ENCODE measurements around the gene FARS2. TPM values are rescaled to one million over a fixed set of nuclear protein-coding genes. Genes with fewer than 3 reads are reported as not detected.

FARS2 gene
- total and polyA plus RNA-seq, 12 donors: 7.6 to 22.4 (median 20.8) TPM

DNA sequence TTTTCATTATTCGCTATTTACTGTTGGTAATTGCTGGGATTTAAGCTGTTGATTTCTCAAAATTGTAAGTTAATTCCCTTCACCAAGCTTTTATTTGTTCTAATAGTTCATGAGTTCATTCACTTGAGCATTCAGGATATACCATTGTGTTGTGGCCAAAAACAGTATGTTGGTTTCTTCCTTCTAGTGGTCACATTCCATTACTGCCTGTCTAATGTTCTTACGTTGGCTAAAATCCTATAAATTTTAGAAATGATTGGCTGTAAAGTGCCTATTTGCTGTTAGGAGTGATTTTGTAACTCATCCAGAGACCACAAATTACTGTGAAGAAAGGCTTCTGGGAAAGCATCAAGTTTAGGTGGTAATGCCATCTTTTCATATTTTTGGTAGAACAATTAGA is 76.3 kb downstream of the FARS2 start:
- 89 to 95% methylated on average over 2 of the region's 2 CpGs for WGBS, 2 donors
- Histone ChIP-seq H3K27me3 (no peaks in the 10 kb centered on the region), H3K9me3 (no peaks in the 10 kb centered on the region), H3K4me3 (no peak overlapping the region), H3K36me3 (no peaks in the 10 kb centered on the region), H3K4me1 (peaks cover 0 to 22% (median 8%) of the 10 kb centered on the region in 9 donors), H3K27ac (no peak overlapping the region)
- TF ChIP-seq, protein P1, sequence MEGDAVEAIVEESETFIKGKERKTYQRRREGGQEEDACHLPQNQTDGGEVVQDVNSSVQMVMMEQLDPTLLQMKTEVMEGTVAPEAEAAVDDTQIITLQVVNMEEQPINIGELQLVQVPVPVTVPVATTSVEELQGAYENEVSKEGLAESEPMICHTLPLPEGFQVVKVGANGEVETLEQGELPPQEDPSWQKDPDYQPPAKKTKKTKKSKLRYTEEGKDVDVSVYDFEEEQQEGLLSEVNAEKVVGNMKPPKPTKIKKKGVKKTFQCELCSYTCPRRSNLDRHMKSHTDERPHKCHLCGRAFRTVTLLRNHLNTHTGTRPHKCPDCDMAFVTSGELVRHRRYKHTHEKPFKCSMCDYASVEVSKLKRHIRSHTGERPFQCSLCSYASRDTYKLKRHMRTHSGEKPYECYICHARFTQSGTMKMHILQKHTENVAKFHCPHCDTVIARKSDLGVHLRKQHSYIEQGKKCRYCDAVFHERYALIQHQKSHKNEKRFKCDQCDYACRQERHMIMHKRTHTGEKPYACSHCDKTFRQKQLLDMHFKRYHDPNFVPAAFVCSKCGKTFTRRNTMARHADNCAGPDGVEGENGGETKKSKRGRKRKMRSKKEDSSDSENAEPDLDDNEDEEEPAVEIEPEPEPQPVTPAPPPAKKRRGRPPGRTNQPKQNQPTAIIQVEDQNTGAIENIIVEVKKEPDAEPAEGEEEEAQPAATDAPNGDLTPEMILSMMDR (IDR thresholded peaks at IDR 0.05): no peak
- DNase-seq (no peak), ATAC-seq (no peak)
- intact Hi-C loops (cut with DNase I): no loop called here

DNA sequence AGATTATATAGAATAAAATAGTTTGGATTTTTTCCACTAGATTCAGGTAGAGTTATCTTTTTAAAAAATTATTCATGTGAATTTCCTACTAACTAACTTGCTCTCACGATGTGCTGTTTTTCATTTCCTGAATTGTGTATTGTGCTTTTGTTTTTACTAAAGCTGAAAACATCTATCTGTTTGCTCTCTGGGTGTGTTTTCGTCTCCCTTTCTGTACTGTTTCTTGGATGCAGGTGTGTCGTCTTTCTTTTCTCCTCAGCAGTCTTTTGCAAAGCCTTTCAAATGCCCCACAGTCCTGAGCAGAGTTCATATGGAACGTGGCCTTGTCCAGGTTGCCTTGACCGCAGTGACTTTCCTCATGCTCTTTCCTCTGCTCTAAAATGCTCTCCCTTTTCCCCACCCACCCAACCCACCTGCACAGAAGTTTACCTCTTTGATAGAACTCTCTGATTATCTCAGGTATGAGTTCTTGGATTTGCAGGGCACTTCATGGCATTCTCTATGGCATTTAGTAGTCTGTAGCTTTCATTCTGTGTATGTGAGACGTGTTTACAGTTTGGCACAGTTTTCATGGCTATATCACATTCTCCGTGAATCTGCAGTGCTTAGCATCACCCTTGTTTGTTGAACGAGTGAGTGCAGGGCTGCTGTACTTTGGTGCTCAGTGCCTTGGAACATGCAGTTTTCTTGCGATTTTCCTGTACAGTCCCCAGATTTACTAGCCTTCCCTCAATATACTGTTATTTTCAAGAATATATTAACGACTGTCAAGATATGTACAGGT is 77.1 kb downstream of the FARS2 start:
- no peaks in the 10 kb centered on the region for H3K27me3 ChIP-seq
- 82 to 87% methylated on average over 10 of the region's 10 CpGs for WGBS, 2 donors
- TF ChIP-seq, protein P1 (IDR thresholded peaks at IDR 0.05): no peak
- no peak overlapping the region for H3K4me3 ChIP-seq
- H3K27ac ChIP-seq: no peak overlapping the region
- H3K9me3 ChIP-seq: no peaks in the 10 kb centered on the region
- H3K36me3 ChIP-seq: no peaks in the 10 kb centered on the region
- H3K4me1 ChIP-seq: peaks cover 0 to 22% (median 8%) of the 10 kb centered on the region in 9 donors
- intact Hi-C loops (cut with DNase I): no loop called here
- ATAC-seq: no peak
- no peak for DNase-seq

DNA sequence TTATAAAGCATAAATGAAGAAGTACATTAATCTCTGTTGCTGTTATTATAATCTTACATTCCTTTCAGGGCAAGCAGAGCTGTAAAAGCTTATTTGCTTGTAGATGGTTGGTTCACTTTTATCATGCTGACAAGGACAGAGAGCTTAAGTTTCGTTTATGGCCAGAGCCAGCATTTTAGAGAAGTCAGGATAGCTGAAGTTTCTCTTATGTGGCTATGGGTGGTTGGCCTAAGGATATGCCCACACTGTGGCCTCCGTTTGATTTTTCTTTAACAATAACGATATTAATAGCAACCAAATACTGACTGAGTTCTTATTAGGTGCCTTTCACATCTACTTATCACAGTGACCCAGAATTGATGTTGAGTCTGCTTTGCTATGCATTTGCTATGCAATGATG is 78.5 kb downstream of the FARS2 start:
- ATAC-seq (no peak), DNase-seq (no peak)
- Histone ChIP-seq H3K9me3 (no peaks in the 10 kb centered on the region), H3K36me3 (no peaks in the 10 kb centered on the region), H3K27me3 (no peaks in the 10 kb centered on the region), H3K4me1 (peaks cover 0 to 17% (median 8%) of the 10 kb centered on the region in 9 donors), H3K27ac (no peak overlapping the region), H3K4me3 (no peak overlapping the region)
- TF ChIP-seq, protein P1 (IDR thresholded peaks at IDR 0.05): no peak
- intact Hi-C loops (cut with DNase I): no loop called here
- WGBS, 2 donors: 74 to 79% methylated on average over 3 of the region's 3 CpGs

DNA sequence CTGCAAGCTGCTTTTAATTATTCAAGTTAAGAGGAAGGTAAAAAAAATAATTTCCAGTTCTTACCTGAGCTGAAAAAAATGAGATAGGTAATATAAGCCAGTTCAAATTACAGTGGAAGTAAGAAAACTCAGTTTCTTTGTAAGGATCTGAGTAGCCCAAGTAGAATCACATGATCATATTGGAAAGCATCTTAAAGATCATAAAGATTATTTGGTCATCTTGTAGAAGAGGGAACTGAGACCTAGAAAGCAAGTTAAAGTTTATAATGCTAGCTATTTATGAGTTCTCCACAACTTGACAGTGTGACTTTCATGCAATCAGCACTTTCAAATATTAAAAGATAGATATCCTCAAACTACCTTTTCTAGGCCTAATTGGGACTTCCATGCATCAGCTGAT is 80.5 kb downstream of the FARS2 start:
- no peak overlapping the region for H3K4me3 ChIP-seq
- TF ChIP-seq, protein P1 (IDR thresholded peaks at IDR 0.05): no peak

More for the DNA sequence above, 80.5 kb downstream of the FARS2 start:
- Histone ChIP-seq H3K27ac (no peak overlapping the region), H3K27me3 (no peaks in the 10 kb centered on the region), H3K9me3 (no peaks in the 10 kb centered on the region), H3K4me1 (peaks cover 0 to 15% (median 8%) of the 10 kb centered on the region in 9 donors), H3K36me3 (no peaks in the 10 kb centered on the region)
- no peak for DNase-seq
- intact Hi-C loops (cut with DNase I): no loop called here
- no peak for ATAC-seq

Data from heart right ventricle (tissue), 16 donors.